GM10266 (cell line): ENCODE data around the gene TUBGCP2.

Experiments used
- DNase-seq: peaks from one replicate; pipeline ENCODE4 v3.0.0; 2012; ENCODE audit errors: extremely low spot score
- TF ChIP-seq, protein P1 (sequence below): IDR thresholded peaks from 2 replicates; pipeline ENCODE4 v1.5.1; 2012; ENCODE audit warnings: mild to moderate bottlenecking, low read depth; ENCODE audit not compliant: control insufficient read depth, insufficient read depth; ENCODE audit errors: missing control alignments

The TUBGCP2 gene

GRCh38 chr10:133261726-133262325 lies 46.8 kb downstream of the TUBGCP2 start:
- DNase-seq, result peak; percentile 98

DNA sequence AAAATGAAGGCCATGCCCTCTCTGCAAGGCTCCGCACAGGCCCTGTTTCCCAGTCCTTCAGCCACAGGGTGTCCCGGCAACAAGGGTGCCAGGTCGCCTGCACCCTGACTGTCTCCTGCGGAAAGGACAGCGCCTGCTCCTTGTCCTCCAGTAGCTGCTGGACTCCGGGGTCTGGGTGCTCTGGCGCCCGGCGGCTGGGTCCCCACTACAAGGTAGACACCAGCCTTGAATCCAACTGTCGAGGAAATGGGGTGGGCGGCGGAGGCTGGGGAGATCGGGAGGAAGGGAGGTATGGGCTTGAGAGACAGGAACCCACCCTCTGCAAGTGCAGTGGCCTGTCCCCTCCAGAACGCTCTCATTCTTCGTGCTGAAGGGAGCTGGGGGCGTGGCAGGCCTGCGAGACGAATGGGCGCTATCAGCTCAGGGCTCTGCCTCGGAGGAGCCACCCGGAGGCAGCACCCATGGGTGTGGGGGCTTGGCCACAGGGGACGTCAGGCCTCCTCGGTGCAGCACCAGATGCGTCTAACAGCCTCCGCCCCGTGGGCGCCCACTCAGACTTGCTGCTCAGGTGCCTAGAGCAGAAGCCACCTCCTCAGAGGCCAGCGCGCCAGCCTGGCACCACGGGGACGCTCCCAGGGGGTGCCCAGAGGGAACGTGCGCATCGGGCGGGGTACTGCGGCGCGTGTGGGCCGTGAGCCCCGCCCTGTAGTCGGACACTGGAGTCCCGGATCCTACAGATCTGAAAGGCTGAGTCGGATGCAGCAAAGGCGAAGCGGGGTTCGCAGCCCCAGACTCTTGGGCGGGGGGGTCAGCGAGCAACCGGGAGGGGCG lies 47.6 kb downstream of the TUBGCP2 start:
- TF ChIP-seq, protein P1, sequence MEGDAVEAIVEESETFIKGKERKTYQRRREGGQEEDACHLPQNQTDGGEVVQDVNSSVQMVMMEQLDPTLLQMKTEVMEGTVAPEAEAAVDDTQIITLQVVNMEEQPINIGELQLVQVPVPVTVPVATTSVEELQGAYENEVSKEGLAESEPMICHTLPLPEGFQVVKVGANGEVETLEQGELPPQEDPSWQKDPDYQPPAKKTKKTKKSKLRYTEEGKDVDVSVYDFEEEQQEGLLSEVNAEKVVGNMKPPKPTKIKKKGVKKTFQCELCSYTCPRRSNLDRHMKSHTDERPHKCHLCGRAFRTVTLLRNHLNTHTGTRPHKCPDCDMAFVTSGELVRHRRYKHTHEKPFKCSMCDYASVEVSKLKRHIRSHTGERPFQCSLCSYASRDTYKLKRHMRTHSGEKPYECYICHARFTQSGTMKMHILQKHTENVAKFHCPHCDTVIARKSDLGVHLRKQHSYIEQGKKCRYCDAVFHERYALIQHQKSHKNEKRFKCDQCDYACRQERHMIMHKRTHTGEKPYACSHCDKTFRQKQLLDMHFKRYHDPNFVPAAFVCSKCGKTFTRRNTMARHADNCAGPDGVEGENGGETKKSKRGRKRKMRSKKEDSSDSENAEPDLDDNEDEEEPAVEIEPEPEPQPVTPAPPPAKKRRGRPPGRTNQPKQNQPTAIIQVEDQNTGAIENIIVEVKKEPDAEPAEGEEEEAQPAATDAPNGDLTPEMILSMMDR, result no peak
- DNase-seq, result peak; percentile 83

More at GRCh38 chr10:133261726-133262325, 46.8 kb downstream of the TUBGCP2 start:
- TF ChIP-seq, protein P1, result no peak

DNA sequence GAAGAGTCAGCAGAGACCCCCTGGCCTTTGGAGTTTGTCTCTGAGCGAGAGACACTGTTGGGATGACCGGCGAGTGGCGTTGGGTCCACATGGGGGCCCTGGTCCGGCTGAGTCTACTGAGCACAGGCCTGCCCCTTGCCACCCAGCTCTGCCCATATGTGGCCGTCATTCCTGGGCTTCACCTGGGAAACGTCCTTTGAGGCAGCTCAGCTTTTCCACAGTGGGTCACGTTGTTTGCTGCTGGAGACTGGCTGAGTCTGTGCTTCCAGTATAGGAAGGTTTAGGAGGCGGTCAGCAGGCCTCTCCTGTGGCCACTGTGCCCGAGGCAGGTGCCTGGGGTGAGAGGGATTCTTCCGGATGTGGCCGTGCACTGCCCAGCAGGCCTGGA lies 49.1 kb downstream of the TUBGCP2 start:
- no peak for DNase-seq
- TF ChIP-seq, protein P1, result no peak

GRCh38 chr10:133258818-133259601 lies 49.7 kb downstream of the TUBGCP2 start:
- TF ChIP-seq, protein P1, result no peak
- no peak for DNase-seq

DNA sequence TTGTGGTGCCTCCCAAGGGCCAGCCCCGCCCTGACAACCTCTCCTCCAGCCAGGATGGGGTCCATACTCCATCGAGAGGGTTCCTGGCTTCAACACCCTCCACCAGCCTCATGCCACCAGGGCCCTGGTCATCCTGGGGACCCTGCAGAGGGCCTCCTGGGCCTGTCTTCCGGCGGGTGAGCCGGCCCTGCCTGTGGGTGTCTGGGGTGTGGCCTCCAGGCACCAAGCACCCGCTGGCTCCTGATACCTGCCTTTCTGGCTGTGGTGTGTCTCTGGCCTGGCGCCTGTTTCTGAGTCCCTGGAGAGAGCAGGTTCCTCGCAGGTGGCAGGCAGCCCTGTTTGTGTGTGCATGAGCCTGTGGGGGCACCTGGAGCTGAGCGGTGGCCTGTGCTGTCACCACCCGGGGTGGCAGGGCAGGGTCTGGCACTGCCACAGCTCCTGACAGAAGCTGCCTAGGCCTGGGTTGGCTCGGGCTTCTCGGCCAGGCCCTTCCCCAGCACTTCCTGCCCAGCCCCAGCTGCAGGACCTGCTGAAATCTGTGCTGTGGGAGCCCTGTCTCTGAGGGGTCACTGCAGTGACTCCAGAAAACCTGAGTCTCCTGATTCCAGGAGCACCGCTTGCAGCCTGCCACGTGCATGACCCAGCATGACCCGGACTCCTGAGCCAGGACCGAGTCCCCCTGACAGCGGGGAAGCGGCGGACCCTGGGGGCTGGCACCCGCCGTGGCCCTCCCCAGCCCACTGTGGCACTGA lies 50.4 kb downstream of the TUBGCP2 start:
- DNase-seq, result no peak

GRCh38 chr10:133257489-133258065 lies 51.1 kb downstream of the TUBGCP2 start:
- TF ChIP-seq, protein P1, result peak; percentile 53
- peak; percentile 66 for DNase-seq

More for the DNA sequence above, 50.4 kb downstream of the TUBGCP2 start:
- TF ChIP-seq, protein P1, result no peak
